IPS DF 6.9 (cell line): Measurements from ENCODE around the gene BANF2.
"Not testable (repeated sequence)": the region's sequence is repeated elsewhere in the genome, so short reads cannot be mapped to it uniquely, and the experiment has no call there.

ENCODE experiments used
- DNase-seq: peaks from one replicate; pipeline ENCODE4 v3.0.0-alpha.2; 2013; ENCODE audit warnings: low read depth, low spot score
- H3K27ac ChIP-seq: one replicate; pipeline ENCODE4 v1.5.1; 2013; ENCODE audit warnings: low read length, control low read depth
- H3K27me3 ChIP-seq: 2 replicates; pipeline ENCODE4 v1.6.1; 2013; ENCODE audit warnings: mild to moderate bottlenecking, low read length; ENCODE audit not compliant: control insufficient read depth, insufficient read depth
- H3K36me3 ChIP-seq: 2 replicates; pipeline ENCODE4 v1.6.1; 2013; ENCODE audit warnings: low read length; ENCODE audit not compliant: control insufficient read depth, insufficient read depth
- H3K4me1 ChIP-seq: 2 replicates; pipeline ENCODE4 v1.6.1; 2013; ENCODE audit warnings: low read length; ENCODE audit not compliant: control insufficient read depth, insufficient read depth
- H3K4me3 ChIP-seq: 2 replicates; pipeline ENCODE4 v1.5.1; 2013; ENCODE audit warnings: mild to moderate bottlenecking, low read length
- H3K9me3 ChIP-seq: 2 replicates; pipeline ENCODE4 v1.6.1; 2013; ENCODE audit warnings: low read length, inconsistent platforms; ENCODE audit not compliant: control insufficient read depth, insufficient read depth
- WGBS: extraction: QIAGEN DNeasy Blood & Tissue Kit; methylation state at CpG from one replicate; pipeline ENCODE4 v1.1.7; 2013; ENCODE audit warnings: mixed read lengths, missing lambda C conversion rate; ENCODE audit not compliant: insufficient read length, insufficient coverage; 5-methylcytosine and 5-hydroxymethylcytosine counted together

The BANF2 gene

DNA sequence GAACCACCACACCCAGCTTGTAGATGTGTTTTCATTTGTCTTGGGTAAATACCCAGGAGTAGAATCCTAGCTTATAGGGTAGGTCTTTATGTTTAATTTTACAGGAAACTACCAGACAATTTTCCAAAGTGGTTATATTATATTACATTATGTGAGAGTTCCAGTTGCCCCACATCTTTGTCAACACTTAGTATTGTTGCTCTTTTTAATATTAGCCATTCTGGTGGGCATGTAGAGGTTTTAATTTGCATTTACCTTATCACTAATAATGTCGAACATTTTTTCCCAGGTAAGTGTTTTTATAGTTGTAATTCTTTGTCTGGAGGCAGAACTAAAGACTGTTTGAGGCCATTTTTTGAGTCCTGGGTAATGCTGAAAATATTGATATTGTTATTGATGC lies 3.5 kb upstream of the BANF2 start:
- no peak for DNase-seq
- Histone ChIP-seq H3K27me3 (no peaks in the 10 kb centered on the region), H3K4me1 (no peaks in the 10 kb centered on the region), H3K36me3 (no peaks in the 10 kb centered on the region), H3K27ac (no peak overlapping the region), H3K4me3 (no peak overlapping the region), H3K9me3 (no peaks in the 10 kb centered on the region)
- WGBS = no CpG with 5 or more reads among the region's 1 CpG

GRCh38 chr20:17697171-17697570 lies 2.6 kb upstream of the BANF2 start:
- H3K27ac ChIP-seq = no peak overlapping the region
- no peak for DNase-seq
- H3K4me3 ChIP-seq = no peak overlapping the region
- H3K27me3 ChIP-seq = no peaks in the 10 kb centered on the region
- WGBS = no CpG with 5 or more reads among the region's 1 CpG
- H3K9me3 ChIP-seq = no peaks in the 10 kb centered on the region
- H3K36me3 ChIP-seq = no peaks in the 10 kb centered on the region
- no peaks in the 10 kb centered on the region for H3K4me1 ChIP-seq

DNA sequence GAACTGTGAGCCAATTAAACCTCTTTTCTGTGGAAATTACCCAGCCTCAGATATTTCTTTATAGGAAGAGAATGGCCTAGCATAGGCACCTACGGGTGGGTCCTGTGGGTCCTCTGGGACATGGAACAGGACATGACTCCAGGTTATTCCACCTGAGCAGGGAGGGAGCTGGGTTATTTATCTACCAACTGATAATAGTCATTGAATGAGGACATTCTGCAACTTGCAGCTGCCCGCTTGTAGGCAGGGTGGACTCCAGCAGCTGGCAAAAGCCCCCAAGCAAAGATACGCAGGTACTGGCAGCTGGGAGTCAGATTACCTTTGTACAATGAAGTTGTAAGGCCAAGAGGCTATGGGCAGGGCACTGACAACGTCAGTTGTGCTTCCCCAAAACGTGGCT lies 1.4 kb upstream of the BANF2 start:
- WGBS = no CpG with 5 or more reads among the region's 5 CpGs
- Histone ChIP-seq H3K36me3 (no peaks in the 10 kb centered on the region), H3K27me3 (no peaks in the 10 kb centered on the region), H3K9me3 (no peaks in the 10 kb centered on the region), H3K27ac (no peak overlapping the region), H3K4me3 (no peak overlapping the region), H3K4me1 (no peaks in the 10 kb centered on the region)
- DNase-seq = no peak

DNA sequence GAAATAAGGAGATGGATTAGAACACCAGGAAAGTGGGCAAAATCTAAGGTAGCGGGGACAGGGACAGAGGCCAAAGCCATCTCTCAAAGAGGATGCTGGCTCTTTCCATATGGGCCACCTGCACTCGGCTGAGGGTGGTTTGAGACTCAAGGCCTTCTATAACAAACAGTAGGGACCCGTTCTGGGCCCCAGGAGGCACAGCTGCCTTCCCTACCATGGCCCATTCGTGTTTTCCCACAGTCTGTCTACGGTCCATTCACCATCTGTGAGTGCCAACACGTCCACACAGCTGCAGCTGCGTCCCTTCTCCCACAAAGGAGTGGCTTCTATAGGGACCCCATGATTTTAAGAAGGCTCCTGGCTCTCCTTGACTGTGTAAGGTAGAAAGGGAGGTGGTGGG lies 871 bp downstream of the BANF2 start:
- Histone ChIP-seq H3K4me1 (no peaks in the 10 kb centered on the region), H3K4me3 (no peak overlapping the region), H3K27ac (no peak overlapping the region), H3K27me3 (no peaks in the 10 kb centered on the region), H3K36me3 (no peaks in the 10 kb centered on the region), H3K9me3 (no peaks in the 10 kb centered on the region)
- WGBS = no CpG with 5 or more reads among the region's 7 CpGs
- DNase-seq = no peak

- Histone ChIP-seq H3K9me3 (no peaks in the 10 kb centered on the region), H3K36me3 (no peaks in the 10 kb centered on the region), H3K27me3 (no peaks in the 10 kb centered on the region), H3K27ac (no peak overlapping the region), H3K4me3 (no peak overlapping the region), H3K4me1 (no peaks in the 10 kb centered on the region)
- WGBS = no CpG with 5 or more reads among the region's 4 CpGs
- DNase-seq = no peak
Measured at GRCh38 chr20:17701826-17702225, 2.1 kb downstream of the BANF2 start.

GRCh38 chr20:17704589-17705317 lies 5.0 kb downstream of the BANF2 start:
- Histone ChIP-seq H3K9me3 (no peaks in the 10 kb centered on the region), H3K4me3 (no peak overlapping the region), H3K27me3 (no peaks in the 10 kb centered on the region), H3K36me3 (no peaks in the 10 kb centered on the region), H3K4me1 (no peaks in the 10 kb centered on the region), H3K27ac (no peak overlapping the region)
- no CpG with 5 or more reads among the region's 5 CpGs for whole genome bisulfite sequencing
- no peak for DNase-seq

GRCh38 chr20:17705916-17706315 lies 6.2 kb downstream of the BANF2 start:
- H3K27me3 ChIP-seq = no peaks in the 10 kb centered on the region
- H3K4me1 ChIP-seq = 0 out of 2 replicates have a peak, but pooled peaks cover 2% of the 10 kb centered on the region
- no peaks in the 10 kb centered on the region for H3K9me3 ChIP-seq
- H3K4me3 ChIP-seq = no peak overlapping the region
- WGBS = no CpG with 5 or more reads among the region's 4 CpGs
- H3K36me3 ChIP-seq = no peaks in the 10 kb centered on the region
- no peak for DNase-seq
- H3K27ac ChIP-seq = no peak overlapping the region

GRCh38 chr20:17706632-17707031 lies 6.9 kb downstream of the BANF2 start:
- Histone ChIP-seq H3K27me3 (no peaks in the 10 kb centered on the region), H3K36me3 (no peaks in the 10 kb centered on the region), H3K4me1 (peaks cover 3% of the 10 kb centered on the region; the same call in 1 of the 2 replicates), H3K27ac (no peak overlapping the region), H3K4me3 (no peak overlapping the region), H3K9me3 (no peaks in the 10 kb centered on the region)
- WGBS = no CpG with 5 or more reads among the region's 3 CpGs
- DNase-seq = no peak

DNA sequence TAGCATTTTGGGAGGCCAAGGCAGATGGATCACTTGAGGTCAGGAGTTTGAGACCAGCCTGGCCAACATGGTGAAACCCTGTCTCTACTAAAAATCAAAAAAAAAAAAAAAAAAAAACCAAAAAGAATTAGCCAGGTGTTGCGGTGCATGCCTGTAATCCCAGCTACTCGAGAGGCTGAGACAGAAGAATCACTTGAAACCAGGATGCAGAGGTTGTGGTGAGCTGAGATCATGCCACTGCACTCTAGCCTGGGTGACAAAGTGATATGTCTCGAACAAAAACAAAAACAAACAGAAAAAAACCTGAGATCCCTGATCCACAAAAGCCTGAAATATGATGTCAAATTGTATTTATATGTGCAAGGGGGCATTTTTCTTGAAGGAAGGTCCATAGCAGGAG lies 8.2 kb downstream of the BANF2 start:
- H3K4me3 ChIP-seq, DNase-seq, H3K4me1 ChIP-seq, H3K36me3 ChIP-seq, H3K27ac ChIP-seq, H3K9me3 ChIP-seq, H3K27me3 ChIP-seq: not testable (repeated sequence)
- no CpG with 5 or more reads among the region's 3 CpGs for WGBS

- H3K27ac ChIP-seq = no peak overlapping the region
- H3K9me3 ChIP-seq = no peaks in the 10 kb centered on the region
- no peaks in the 10 kb centered on the region for H3K36me3 ChIP-seq
- DNase-seq = no peak
- no CpG with 5 or more reads among the region's 7 CpGs for WGBS
- H3K4me1 ChIP-seq = peaks cover 3% of the 10 kb centered on the region; the same call in 1 of the 2 replicates
- no peaks in the 10 kb centered on the region for H3K27me3 ChIP-seq
- H3K4me3 ChIP-seq = no peak overlapping the region
Measured at GRCh38 chr20:17708675-17709360, 9.1 kb downstream of the BANF2 start.
